GM18873 (cell line): ENCODE results near the gene SPG7.
"Not testable (repeated sequence)": the region's sequence is repeated elsewhere in the genome, so short reads cannot be mapped to it uniquely, and the experiment has no call there.

Experiments
- ATAC-seq: cut with Tn5 transposase; IDR thresholded peaks from one replicate; pipeline ENCODE4 v1.9.1; 2021; ENCODE audit warnings: mild to moderate bottlenecking, moderate library complexity, moderate number of reproducible peaks; ENCODE audit not compliant: unreplicated experiment, low FRiP score

The SPG7 gene

GRCh38 chr16:89574681-89575246, 66.6 kb downstream of the SPG7 start:
- no peak for ATAC-seq

- ATAC-seq: no peak
Observed at GRCh38 chr16:89575247-89576152, 67.3 kb downstream of the SPG7 start, which contains the start of gene CPNE7. CPNE7 (plus strand) TSS chr16:89575758; CDS start chr16:89575898, 140 bp downstream.

DNA sequence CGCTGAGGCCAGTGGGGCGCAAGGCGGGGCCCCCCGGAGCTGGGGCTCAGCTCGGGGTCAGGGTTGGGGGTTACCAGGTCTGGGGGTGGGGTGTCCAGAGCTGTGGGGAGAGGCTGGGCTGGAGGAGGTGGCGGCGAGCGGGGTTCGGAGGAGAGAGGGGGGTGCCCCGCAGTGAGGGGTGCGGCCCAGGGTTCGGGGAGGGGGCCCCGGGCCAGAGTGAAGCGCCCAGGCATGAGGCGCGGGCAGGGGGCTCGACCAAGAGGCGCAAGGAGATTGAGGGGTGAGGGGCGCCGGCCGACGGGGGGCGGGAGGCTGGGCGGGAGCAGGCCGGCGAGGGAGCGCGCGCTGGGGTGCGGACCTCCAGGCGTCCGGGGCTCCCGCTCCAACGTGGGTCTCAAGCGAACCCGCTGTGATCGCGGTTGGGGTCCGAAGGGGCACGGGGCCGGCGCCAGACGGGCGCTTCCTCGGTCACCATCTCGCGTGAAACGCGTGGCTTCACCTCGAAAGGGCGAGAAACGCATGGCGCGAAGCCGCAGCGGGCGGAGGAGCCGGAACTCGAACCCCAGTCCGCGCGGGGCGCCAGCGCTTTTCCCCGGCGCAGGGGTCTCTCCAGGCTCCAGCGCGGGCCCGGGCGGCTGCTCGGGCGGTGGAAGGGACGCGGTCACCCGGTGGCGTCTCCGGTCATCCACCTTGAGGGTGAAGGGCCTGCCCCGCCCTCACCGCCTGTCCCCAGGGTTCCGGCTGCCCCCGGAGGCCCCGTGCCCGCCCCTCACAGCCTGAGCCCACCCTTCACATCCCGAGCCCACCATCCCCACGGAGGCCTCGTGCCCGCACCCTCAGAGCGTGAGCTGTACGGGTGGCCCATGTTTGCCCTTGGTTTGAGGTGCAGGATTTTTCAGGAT, 68.2 kb downstream of the SPG7 start:
- no peak for ATAC-seq

- ATAC-seq: no peak
Observed at GRCh38 chr16:89577055-89577759, 69.0 kb downstream of the SPG7 start.

GRCh38 chr16:89579351-89579750, 71.1 kb downstream of the SPG7 start:
- ATAC-seq: no peak

DNA sequence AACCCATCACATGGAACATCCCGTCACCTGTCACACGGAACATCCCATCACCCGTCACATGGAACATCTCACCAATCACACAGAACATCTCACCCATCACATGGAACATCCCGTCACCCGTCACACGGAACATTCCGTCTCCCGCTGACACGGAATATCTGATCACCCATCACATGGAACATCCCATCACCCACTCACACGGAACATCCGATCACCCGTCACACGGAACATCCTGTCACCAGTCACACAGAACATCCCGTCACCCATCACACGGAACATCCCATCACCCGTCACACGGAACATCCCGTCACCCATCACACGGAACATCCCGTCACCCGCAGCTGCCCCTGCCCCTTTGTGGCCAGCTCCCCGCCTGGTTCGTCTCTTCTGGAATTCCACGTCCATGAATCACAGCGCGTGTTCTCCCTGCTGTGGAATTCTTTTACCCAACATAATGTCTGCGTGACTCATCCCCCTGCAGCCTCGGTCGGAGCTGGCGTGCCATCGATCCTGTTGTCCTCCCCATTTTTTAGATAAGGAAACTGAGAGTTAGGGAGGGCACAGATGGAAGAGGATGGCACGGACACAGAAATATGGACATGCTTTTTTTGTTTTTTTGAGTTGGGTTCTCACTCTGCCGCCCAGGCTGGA, 73.0 kb downstream of the SPG7 start:
- no peak for ATAC-seq

DNA sequence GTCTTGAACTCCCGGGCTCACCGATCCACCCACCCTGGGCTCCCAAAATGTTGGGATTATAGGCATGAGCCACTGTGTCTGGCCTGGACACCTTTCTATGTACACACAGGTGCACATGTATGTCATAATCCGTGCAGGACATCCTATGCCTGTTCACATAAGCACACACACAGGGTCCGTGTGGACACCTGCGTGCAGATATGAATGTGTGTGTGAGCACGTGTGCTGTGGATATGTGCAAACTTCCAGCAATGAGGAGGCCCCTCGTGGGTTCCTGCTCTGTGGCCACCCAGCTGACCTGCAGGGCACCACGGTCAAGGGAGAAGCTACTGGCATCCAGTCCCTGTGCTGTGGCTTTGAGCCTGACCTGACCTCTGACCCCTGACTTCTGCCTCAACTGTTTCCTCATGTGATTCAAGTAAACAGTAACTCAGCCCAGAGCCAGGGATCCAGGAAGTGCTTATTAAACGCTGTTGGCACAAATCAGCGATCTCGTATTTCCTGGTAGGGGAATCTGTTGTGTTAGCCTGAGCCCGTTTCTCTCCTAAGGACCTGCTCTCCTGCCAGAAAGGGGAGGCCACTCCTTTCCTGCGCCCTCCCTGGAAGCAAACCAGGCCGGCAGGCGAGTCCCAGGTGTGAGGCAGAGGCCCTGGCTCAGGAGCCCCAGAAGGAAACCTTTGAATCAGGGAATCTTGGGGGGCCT, 73.8 kb downstream of the SPG7 start:
- ATAC-seq: no peak

- no peak for ATAC-seq
Observed at GRCh38 chr16:89582614-89583196, 74.5 kb downstream of the SPG7 start.

- ATAC-seq: no peak
Observed at GRCh38 chr16:89583197-89583894, 75.1 kb downstream of the SPG7 start.

GRCh38 chr16:89583895-89584644, 75.9 kb downstream of the SPG7 start:
- ATAC-seq: no peak

DNA sequence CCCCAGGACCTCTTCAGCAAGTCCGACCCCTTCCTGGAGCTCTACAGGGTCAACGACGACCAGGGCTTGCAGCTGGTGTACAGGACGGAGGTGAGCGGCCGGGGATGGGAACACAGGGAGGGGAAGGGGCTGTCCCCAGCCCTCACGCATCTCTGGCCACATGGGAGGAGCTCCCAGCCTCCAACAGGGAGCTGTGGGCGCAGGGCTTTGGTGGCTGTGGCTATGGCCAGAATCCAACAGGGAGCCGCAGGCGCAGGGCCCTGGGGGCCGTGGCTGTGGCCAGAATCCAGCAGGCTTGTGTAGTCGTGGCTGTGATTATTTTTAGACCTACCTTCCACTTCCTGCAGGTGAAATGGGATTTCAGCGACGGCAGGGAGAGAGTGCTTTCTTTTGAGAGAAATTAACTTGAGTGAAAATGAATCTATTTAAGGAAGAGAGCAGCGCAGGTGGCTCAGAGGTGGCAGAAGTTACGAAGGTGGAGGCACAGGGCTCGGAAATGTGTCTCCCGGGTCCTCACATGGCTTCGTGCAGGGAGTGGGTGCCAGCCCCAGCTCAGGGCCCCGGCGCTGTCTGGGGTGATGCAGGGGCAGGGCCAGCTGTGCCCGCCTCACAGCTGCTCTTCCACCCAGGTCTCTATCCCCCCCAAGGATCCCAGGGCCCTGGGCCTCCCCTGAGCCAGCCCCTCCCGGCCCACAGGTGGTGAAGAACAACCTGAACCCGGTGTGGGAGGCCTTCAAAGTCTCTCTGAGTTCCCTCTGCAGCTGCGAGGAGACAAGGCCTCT, 76.8 kb downstream of the SPG7 start:
- ATAC-seq: no peak

DNA sequence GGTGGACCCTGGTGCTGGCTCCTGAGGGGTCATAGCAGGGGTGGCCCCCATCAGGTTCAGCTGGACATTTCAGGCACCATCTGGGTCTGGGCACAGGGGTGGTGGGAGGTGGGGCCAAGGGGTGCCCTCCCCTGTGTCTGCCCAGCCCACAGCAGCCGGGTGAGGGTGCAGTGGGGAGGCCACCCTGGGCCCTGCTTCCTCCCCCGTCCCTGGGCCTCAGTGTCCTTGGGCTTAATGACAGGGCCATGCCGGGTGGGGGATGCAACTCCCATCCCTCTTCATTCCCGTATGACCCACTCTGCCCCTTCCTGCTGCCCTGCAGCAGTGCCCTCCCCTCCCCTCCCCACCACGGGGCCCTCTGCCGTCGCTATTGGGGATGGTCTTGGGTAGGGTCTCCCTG, 78.0 kb downstream of the SPG7 start:
- ATAC-seq: no peak

DNA sequence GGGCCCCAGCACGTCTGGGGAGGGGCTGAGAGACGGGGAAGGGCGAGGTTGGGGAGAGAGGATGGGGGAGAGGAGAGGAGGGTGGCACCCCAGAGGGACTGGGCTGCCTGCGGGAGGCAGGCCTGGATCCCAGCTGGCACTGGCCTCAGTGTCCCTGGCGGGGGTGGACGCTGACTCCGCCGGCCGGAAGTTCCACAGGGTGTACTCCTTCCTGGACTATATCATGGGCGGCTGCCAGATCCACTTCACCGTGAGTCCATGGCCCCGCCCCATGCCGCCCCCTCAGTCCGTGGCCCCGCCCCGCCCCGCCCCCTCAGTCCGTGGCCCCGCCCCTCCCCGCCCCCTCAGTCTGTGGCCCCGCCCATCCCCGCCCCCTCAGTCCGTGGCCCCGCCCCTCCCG, 78.7 kb downstream of the SPG7 start:
- ATAC-seq: no peak

DNA sequence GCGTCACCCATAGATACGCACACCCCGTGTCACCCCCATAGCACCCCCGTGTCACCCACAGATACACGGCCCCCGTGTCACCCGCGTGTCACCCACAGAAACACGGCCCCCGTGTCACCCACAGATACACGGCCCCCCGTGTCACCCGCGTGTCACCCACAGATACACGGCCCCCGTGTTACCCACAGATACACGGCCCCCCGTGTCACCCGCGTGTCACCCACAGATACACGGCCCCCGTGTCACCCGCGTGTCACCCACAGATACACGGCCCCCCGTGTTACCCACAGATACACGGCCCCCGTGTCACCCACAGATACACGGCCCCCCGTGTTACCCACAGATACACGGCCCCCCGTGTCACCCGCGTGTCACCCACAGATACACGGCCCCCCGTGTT, 79.5 kb downstream of the SPG7 start:
- not testable (repeated sequence) for ATAC-seq

GRCh38 chr16:89588413-89589109, 80.4 kb downstream of the SPG7 start:
- ATAC-seq: no peak

- ATAC-seq: no peak
Observed at GRCh38 chr16:89589241-89589926, 81.2 kb downstream of the SPG7 start.
